IMR-90 (cell line): Measurements from ENCODE around the gene EEF1AKMT1. TPM values are rescaled to one million over a fixed set of nuclear protein-coding genes. Genes with fewer than 3 reads are reported as not detected.

Experiments used
- ATAC-seq: fragments of 200-7000 bp; cut with Tn5 transposase; 2 replicates; pipeline ENCODE4 v1.9.1; 2020; ENCODE audit warnings: low read depth, mild to moderate bottlenecking, moderate library complexity
- BruUV-seq: library from RNA; stranded (reverse); fragments of 400-500 nt; replicated peaks from 2 replicates; lab custom pipeline; 2021; lab: Mats Ljungman, UMichigan
- CTCF ChIA-PET: fragments of 300-600 bp; formaldehyde crosslinking; extraction: SDS; loops from one replicate; lab custom pipeline; 2021; ENCODE audit warnings: antibody characterized with exemption; lab: Yijun Ruan, JAX
- POLR2A ChIA-PET: fragments of 300-600 bp; sonication (Branson Sonifier 250); formaldehyde crosslinking; loops from one replicate; lab custom pipeline; 2022; ENCODE audit warnings: antibody characterized with exemption; ENCODE audit not compliant: unreplicated experiment; lab: Charles Lee
- DNase-seq: peaks from one replicate; pipeline ENCODE4 v3.0.0; 2013
- H2AFZ ChIP-seq: replicated peaks from 2 replicates; pipeline ENCODE3; 2013; ENCODE audit warnings: low read length, mild to moderate bottlenecking; ENCODE audit not compliant: poor library complexity
- H2AK5ac ChIP-seq: 2 replicates; pipeline ENCODE4 v1.6.1; 2013; ENCODE audit warnings: low read depth, low read length, inconsistent platforms
- H2AK9ac ChIP-seq: replicated peaks from 2 replicates; pipeline ENCODE3; 2013; ENCODE audit warnings: mild to moderate bottlenecking, low read depth, low read length, moderate library complexity; ENCODE audit not compliant: poor library complexity
- H2BK120ac ChIP-seq: 2 replicates; pipeline ENCODE4 v1.6.1; 2013; ENCODE audit warnings: low read depth, low read length, inconsistent platforms
- H2BK15ac ChIP-seq: 3 replicates; pipeline ENCODE4 v1.6.1; 2013; ENCODE audit warnings: low read depth, low read length, inconsistent platforms
- H2BK20ac ChIP-seq: 2 replicates; pipeline ENCODE4 v1.6.1; 2013; ENCODE audit warnings: low read depth, mild to moderate bottlenecking, inconsistent platforms, low read length, moderate library complexity
- H2BK5ac ChIP-seq: 2 replicates; pipeline ENCODE4 v1.6.1; 2013; ENCODE audit warnings: mild to moderate bottlenecking, low read depth, low read length, inconsistent platforms; ENCODE audit not compliant: poor library complexity, severe bottlenecking
- H3K14ac ChIP-seq: replicated peaks from 2 replicates; pipeline ENCODE4 v1.6.1; 2013; ENCODE audit warnings: low read depth, low read length, inconsistent platforms
- H3K18ac ChIP-seq: 2 replicates; pipeline ENCODE4 v1.6.1; 2013; ENCODE audit warnings: low read depth, low read length, control low read depth
- H3K23ac ChIP-seq: 2 replicates; pipeline ENCODE4 v1.6.1; 2013; ENCODE audit warnings: low read depth, low read length, inconsistent platforms
- H3K27ac ChIP-seq: 2 replicates; pipeline ENCODE4 v1.5.1; 2013; ENCODE audit warnings: mild to moderate bottlenecking, control low read depth, low read length; ENCODE audit not compliant: insufficient read depth
- H3K27me3 ChIP-seq: 2 replicates; pipeline ENCODE4 v1.6.1; 2013; ENCODE audit warnings: low read length; ENCODE audit not compliant: control insufficient read depth, insufficient read depth
- H3K36me3 ChIP-seq: 2 replicates; pipeline ENCODE4 v1.6.1; 2013; ENCODE audit warnings: low read length, mixed read lengths; ENCODE audit not compliant: control insufficient read depth, insufficient read depth
- H3K4ac ChIP-seq: 2 replicates; pipeline ENCODE4 v1.6.1; 2013; ENCODE audit warnings: low read depth, low read length, inconsistent platforms
- H3K4me1 ChIP-seq: 2 replicates; pipeline ENCODE4 v1.6.1; 2013; ENCODE audit warnings: low read length, mixed read lengths; ENCODE audit not compliant: control insufficient read depth, insufficient read depth
- H3K4me2 ChIP-seq: 2 replicates; pipeline ENCODE4 v1.6.1; 2013; ENCODE audit warnings: low read depth, mild to moderate bottlenecking, control low read depth, low read length, moderate library complexity
- H3K4me3 ChIP-seq: 2 replicates; pipeline ENCODE4 v1.5.1; 2013; ENCODE audit warnings: low read depth, mild to moderate bottlenecking, control low read depth, low read length, moderate library complexity; ENCODE audit not compliant: insufficient read depth
- H3K56ac ChIP-seq: 2 replicates; pipeline ENCODE4 v1.6.1; 2013; ENCODE audit warnings: low read length, inconsistent platforms; ENCODE audit not compliant: insufficient read depth; ENCODE audit errors: extremely low read depth
- H3K79me1 ChIP-seq, 2 experiments: 2 replicates each; pipeline ENCODE4 v1.6.1; 2013; ENCODE audit warnings: low read length in 2 of 2, inconsistent platforms in 1 of 2, low read depth in 1 of 2
- H3K9ac ChIP-seq: 2 replicates; pipeline ENCODE4 v1.6.1; 2013; ENCODE audit warnings: low read depth, low read length, control low read depth
- H3K9me1 ChIP-seq: 2 replicates; pipeline ENCODE4 v1.6.1; 2013; ENCODE audit warnings: low read length, inconsistent platforms; ENCODE audit not compliant: insufficient read depth
- H3K9me3 ChIP-seq: 2 replicates; pipeline ENCODE4 v1.6.1; 2013; ENCODE audit warnings: low read length; ENCODE audit not compliant: control insufficient read depth, insufficient read depth
- H4K20me1 ChIP-seq: 2 replicates; pipeline ENCODE4 v1.6.1; 2013; ENCODE audit warnings: low read length, inconsistent platforms; ENCODE audit not compliant: insufficient read depth
- H4K5ac ChIP-seq: 2 replicates; pipeline ENCODE4 v1.6.1; 2013; ENCODE audit warnings: mild to moderate bottlenecking, low read depth, low read length, control low read depth
- H4K8ac ChIP-seq, 2 experiments: 2 replicates each; pipeline ENCODE4 v1.6.1; 2013; ENCODE audit warnings: low read depth in 2 of 2, low read length in 2 of 2, control low read depth in 1 of 2, inconsistent platforms in 1 of 2
- H4K91ac ChIP-seq: 2 replicates; pipeline ENCODE4 v1.6.1; 2013; ENCODE audit warnings: low read depth, low read length, inconsistent platforms; ENCODE audit not compliant: insufficient read depth
- RAD21 ChIP-seq: IDR thresholded peaks from 2 replicates; pipeline ENCODE4 v1.6.1; 2012; ENCODE audit warnings: low read length, improper control_type of control experiment
- WGBS, 2 experiments: methylation state at CpG; one replicate each; pipeline versions ENCODE4 v1.1.5 to v1.1.7; 2013; ENCODE audit warnings: missing lambda C conversion rate in 2 of 2; ENCODE audit not compliant: insufficient read length in 1 of 2; ENCODE audit errors: extremely low coverage in 2 of 2; 5-methylcytosine and 5-hydroxymethylcytosine counted together
- dilution Hi-C: fragments of 300-500 bp; cut with HindIII; formaldehyde crosslinking; loops from one replicate; pipeline ENCODE4 v1.14.3; 2018; ENCODE audit warnings: low sequenced_read_pairs; ENCODE audit not compliant: unreplicated experiment
- in situ Hi-C: fragments of 300-500 bp; cut with MboI; formaldehyde crosslinking; loops from 3 replicates; pipeline ENCODE4 v1.14.3; 2019; ENCODE audit warnings: low sequenced_read_pairs, inconsistent platforms, mixed read lengths
- intact Hi-C: fragments of 100-400 bp; cut with micrococcal nuclease; formaldehyde crosslinking; loops from 2 replicates; pipeline ENCODE4 v1.10.0; 2022
- polyA plus RNA-seq, 3 experiments: library from polyadenylated mRNA; depleted of rRNA; stranded (reverse); fragments of >200 nt; gene quantifications; 2 replicates each; pipeline ENCODE4 v1.2.3, GENCODE V29; 2012; ENCODE audit warnings: low replicate concordance in 1 of 3
- total RNA-seq: library from RNA; depleted of rRNA; stranded (reverse); fragments of >200 nt; gene quantifications from 2 replicates; pipeline ENCODE4 v1.2.3, GENCODE V29; 2012

The EEF1AKMT1 gene
- total and polyA plus RNA-seq, 2 of the 4 experiments (the other 2 are of a cell fraction), result 10.0 to 10.6 TPM

DNA sequence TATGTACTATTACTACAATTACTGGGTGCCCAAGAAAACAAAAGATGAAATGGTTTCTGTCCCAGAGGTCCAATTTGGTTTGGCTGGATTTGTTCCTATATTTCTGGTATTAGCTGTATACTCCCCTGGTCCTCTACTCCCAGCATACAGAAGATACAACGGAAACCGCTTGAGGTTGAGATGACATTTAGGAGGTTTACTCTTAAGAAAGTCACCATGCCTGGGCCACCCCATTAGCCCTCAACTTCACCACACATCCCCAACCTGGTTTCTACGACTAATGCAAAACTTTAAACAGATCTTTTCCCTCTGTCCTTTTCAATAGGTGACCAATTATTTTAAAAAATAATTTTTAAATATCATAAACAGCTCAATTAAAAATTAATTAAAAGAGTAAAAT lies 46.0 kb upstream of the EEF1AKMT1 start:
- H3K4ac ChIP-seq, result no peak overlapping the region
- in situ Hi-C loops, result no loop called here
- ChIA-PET CTCF (interaction anchor here (0.6 to 1.2 kb wide), 2 partner anchors 9 to 36 kb away, joined by 4 read pairs; no protein-coding TSS in a partner anchor), POLR2A (no interaction called here)
- DNase-seq, result no peak
- no peak overlapping the region for H4K8ac ChIP-seq
- intact Hi-C loops, result loop anchor here (10.0 kb wide), 1 partner anchor 625 kb away; the partner anchor contains the start of gene GJB2
- dilution Hi-C loops, result no loop called here
- H4K91ac ChIP-seq, result no peak overlapping the region
- no peaks in the 10 kb centered on the region for H3K27me3 ChIP-seq
- no peak overlapping the region for H3K14ac ChIP-seq
- H4K5ac ChIP-seq, result no peak overlapping the region
- H2BK5ac ChIP-seq, result no peak overlapping the region
- no peak overlapping the region for H3K4me3 ChIP-seq
- H2BK15ac ChIP-seq, result no peak overlapping the region
- no peak overlapping the region for H3K23ac ChIP-seq
- H2BK20ac ChIP-seq, result no peak overlapping the region
- peaks cover 10 to 11% of the 10 kb centered on the region in 2 experiments; a peak in 2 of 4 replicates for H3K79me1 ChIP-seq
- H2AK5ac ChIP-seq, result no peak overlapping the region
- no peak overlapping the region for H3K18ac ChIP-seq
- peaks cover 3% of the 10 kb centered on the region; the same call in 1 of the 2 replicates for H4K20me1 ChIP-seq
- WGBS, 2 experiments, result no CpG with 5 or more reads among the region's 3 CpGs
- no peak overlapping the region for H2AK9ac ChIP-seq
- no peaks in the 10 kb centered on the region for H3K9me3 ChIP-seq
- no peak overlapping the region for H2AFZ ChIP-seq
- H3K36me3 ChIP-seq, result no peaks in the 10 kb centered on the region
- peaks cover 8% of the 10 kb centered on the region for H3K4me1 ChIP-seq
- no TSS peak for BruUV-seq
- H2BK120ac ChIP-seq, result no peak overlapping the region
- H3K4me2 ChIP-seq, result no peak overlapping the region
- H3K27ac ChIP-seq, result no peak overlapping the region
- H3K9ac ChIP-seq, result no peak overlapping the region
- peaks cover 4% of the 10 kb centered on the region for H3K9me1 ChIP-seq
- TF ChIP-seq RAD21, result no peak
- ATAC-seq, result no peak
- no peak overlapping the region for H3K56ac ChIP-seq
